PC-9 (cell line): Measurements from ENCODE around the gene HEATR5A.

ENCODE experiments used
- EZH2 ChIP-seq: fragments of 200-600 bp; sonication (generic); IDR thresholded peaks from 2 replicates; pipeline ENCODE4 v1.8.0; 2017; ENCODE audit warnings: antibody characterized with exemption, low read depth
- TF ChIP-seq, protein P1 (sequence below): fragments of 200-600 bp; sonication (generic); conservative IDR thresholded peaks from 2 replicates; pipeline ENCODE4 v1.6.1; 2017; ENCODE audit warnings: mixed run types, antibody characterized with exemption, mild to moderate bottlenecking, moderate library complexity

DNA sequence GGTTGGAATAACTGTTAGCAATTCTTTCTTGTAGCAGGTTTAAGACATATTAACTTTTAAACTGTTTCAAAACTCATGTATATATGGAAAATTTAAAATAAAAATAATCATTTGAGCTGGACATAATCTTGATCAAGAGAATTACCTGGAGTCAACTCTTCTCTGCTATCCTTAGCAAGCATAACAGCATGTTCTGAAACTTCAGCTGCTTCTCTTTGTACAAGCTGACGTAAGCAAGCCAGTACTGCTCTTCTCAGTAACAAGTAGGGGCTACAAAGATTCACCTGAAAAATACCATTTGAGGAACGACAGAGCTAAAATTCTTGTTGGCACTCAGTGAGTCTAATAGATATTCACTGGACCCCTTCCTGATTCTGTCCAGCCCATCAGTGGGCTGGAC, 83.0 kb downstream of the HEATR5A start:
- TF ChIP-seq, protein P1, sequence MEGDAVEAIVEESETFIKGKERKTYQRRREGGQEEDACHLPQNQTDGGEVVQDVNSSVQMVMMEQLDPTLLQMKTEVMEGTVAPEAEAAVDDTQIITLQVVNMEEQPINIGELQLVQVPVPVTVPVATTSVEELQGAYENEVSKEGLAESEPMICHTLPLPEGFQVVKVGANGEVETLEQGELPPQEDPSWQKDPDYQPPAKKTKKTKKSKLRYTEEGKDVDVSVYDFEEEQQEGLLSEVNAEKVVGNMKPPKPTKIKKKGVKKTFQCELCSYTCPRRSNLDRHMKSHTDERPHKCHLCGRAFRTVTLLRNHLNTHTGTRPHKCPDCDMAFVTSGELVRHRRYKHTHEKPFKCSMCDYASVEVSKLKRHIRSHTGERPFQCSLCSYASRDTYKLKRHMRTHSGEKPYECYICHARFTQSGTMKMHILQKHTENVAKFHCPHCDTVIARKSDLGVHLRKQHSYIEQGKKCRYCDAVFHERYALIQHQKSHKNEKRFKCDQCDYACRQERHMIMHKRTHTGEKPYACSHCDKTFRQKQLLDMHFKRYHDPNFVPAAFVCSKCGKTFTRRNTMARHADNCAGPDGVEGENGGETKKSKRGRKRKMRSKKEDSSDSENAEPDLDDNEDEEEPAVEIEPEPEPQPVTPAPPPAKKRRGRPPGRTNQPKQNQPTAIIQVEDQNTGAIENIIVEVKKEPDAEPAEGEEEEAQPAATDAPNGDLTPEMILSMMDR: no peak
- TF ChIP-seq EZH2: no peak
